ENCODE measurements around the gene SPDYE1. TPM values are rescaled to one million over a fixed set of nuclear protein-coding genes. Genes with fewer than 3 reads are reported as not detected.

Gene SPDYE1
- total RNA-seq, 2 experiments from 2014 or later, result 0.11 TPM; not detected in 1

DNA sequence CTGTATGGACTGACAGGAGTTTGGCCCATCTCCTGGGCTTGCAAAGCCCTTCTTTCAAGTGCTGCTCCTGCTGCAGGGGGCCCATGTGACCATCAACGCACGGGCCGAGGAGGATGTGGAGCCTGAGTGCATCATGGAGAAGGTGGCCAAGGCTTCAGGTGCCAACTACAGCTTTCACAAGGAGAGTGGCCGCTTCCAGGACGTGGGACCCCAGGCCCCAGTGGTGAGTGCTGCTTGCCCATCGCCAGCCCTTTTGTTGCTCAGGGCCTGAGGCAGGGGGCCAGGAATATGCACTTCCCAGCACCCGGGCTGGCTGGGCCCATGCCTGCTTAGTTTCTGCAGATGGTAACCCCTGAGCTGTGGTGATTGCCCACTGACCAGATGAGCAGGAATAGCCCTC, 59.0 kb downstream of the SPDYE1 start:
- H3K9me3 Mint-ChIP-seq, result no peaks in the 10 kb centered on the region
- H3K4me1 Mint-ChIP-seq, result peaks cover 6% of the 10 kb centered on the region
- DNase-seq, result peak; percentile 20
- H3K36me3 Mint-ChIP-seq, result peaks cover 24% of the 10 kb centered on the region
- POLR2A ChIA-PET, result interaction anchor here (1.6 kb wide), 1 partner anchor 11 kb away, joined by 3 read pairs; no protein-coding TSS in a partner anchor
- no peak overlapping the region for H3K4me3 Mint-ChIP-seq
- no peaks in the 10 kb centered on the region for H3K27me3 Mint-ChIP-seq
- H3K27ac Mint-ChIP-seq, result no peak overlapping the region
- ATAC-seq (ENCODE audit: low read depth), result no peak

DNA sequence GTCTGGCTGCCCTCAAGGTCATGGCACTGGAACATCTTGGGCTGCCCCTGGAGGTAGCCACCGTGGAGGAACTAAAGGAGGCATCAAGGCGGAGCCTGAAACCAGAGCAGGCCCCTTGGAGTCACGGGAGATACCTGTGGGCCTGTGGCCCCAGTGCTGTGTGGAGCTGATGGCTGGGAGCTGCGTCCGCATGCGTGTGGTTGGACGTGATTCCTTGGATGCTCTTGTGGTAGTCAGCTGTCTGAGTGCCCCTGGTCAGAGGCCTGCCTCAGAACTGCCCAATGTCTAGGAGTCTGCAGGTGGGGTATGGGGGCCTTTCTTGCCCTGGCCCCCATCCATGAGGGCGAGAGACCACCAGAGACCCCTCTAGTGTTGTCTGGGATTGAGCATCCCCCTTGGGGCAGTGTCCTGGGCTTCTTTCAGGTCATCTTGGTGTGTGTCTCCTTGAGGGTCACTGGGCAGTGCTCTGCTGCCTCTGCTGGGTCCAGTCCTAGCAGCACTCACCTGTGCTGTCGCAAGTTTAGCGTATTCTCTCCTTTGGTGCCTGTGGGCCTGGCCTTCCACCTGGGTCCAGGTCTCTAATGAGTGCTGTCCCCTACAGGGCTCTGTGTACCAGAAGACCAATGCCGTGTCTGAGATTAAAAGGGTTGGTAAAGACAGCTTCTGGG, 59.6 kb downstream of the SPDYE1 start:
- Mint-ChIP-seq H3K27ac (no peak overlapping the region), H3K27me3 (no peaks in the 10 kb centered on the region), H3K4me1 (peaks cover 3% of the 10 kb centered on the region), H3K36me3 (peaks cover 22% of the 10 kb centered on the region), H3K9me3 (no peaks in the 10 kb centered on the region), H3K4me3 (no peak overlapping the region)
- POLR2A ChIA-PET, result interaction anchor here (0.5 to 1.6 kb wide), 2 partner anchors 11 to 157 kb away, joined by 3 to 7 read pairs; no protein-coding TSS in a partner anchor
- ATAC-seq (ENCODE audit: low read depth) (no peak), DNase-seq (peak; percentile 17)

DNA sequence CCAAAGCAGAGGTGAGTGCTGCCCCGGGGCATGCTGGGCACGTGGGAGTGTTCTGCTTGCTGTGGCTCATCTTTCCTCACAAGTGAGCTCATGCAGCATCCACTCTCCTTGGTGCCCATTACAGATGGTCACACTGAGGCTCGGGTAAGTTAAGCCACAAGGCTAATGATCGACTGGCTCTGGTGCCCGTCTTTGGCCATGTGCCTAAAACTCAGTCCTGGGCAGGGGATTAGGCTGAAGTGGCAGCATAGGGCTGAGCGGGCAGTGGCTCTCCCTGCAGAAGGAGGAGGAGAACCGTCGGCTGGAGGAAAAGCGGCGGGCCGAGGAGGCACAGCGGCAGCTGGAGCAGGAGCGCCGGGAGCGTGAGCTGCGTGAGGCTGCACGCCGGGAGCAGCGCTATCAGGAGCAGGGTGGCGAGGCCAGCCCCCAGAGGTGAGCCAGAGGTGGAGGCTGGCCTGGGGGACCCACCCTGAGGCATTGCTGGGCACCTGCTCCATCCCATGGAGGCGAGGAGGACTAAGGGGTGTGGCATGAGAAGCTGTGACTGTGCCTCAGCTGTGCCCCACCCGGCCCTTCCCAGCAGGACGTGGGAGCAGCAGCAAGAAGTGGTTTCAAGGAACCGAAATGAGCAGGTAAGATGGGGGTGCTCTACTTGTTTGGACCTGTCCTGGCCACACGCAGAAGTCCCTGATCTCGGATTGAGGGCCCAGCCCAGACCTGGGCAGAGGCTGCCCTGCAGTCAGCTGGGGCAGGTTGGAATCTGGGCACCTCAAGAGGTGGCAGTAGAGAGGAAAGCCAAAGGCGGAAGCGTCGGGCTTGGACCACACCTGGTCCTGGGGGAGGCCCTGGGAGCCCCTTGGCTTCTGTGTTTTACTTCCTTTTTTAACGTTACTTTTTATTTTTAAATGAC, 60.4 kb downstream of the SPDYE1 start:
- no peaks in the 10 kb centered on the region for H3K9me3 Mint-ChIP-seq
- DNase-seq, result peak; percentile 28
- no peak for ATAC-seq (ENCODE audit: low read depth)
- peaks cover 21% of the 10 kb centered on the region for H3K36me3 Mint-ChIP-seq
- H3K27ac Mint-ChIP-seq, result peak overlapping the region; percentile 20
- POLR2A ChIA-PET, result interaction anchor here (0.5 to 1.6 kb wide), 5 partner anchors 8 to 156 kb away, joined by 3 to 7 read pairs (median 3); no protein-coding TSS in a partner anchor
- peaks cover 3% of the 10 kb centered on the region for H3K4me1 Mint-ChIP-seq
- H3K27me3 Mint-ChIP-seq, result no peaks in the 10 kb centered on the region
- H3K4me3 Mint-ChIP-seq, result no peak overlapping the region

DNA sequence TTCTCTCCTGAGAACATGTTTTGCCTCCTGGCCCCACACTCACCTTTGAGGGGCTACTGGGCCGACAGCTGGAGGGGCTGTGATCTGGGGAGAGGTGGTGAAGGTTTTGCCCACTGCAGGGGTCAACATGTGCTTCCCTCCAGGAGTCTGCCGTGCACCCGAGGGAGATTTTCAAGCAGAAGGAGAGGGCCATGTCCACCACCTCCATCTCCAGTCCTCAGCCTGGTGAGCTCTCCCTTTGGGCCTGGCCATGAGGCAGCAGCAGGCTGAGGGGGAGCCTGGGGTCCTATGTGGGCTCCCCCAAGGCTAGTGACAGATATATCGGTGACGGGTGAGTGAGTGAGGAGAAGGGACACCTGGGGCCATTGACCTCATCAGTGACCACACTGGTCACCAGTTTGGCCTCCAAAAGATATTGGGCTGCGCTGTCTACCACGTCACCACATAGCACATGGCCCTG, 61.1 kb downstream of the SPDYE1 start:
- H3K36me3 Mint-ChIP-seq, result peaks cover 21% of the 10 kb centered on the region
- H3K27ac Mint-ChIP-seq, result peak overlapping the region; percentile 51
- no peaks in the 10 kb centered on the region for H3K9me3 Mint-ChIP-seq
- no peaks in the 10 kb centered on the region for H3K27me3 Mint-ChIP-seq
- POLR2A ChIA-PET, result interaction anchor here (0.9 to 1.2 kb wide), 3 partner anchors 9 to 13 kb away, joined by 3 to 4 read pairs (median 3); no protein-coding TSS in a partner anchor
- H3K4me3 Mint-ChIP-seq, result no peak overlapping the region
- peaks cover 3% of the 10 kb centered on the region for H3K4me1 Mint-ChIP-seq
- peak; percentile 25 for DNase-seq
- no peak for ATAC-seq (ENCODE audit: low read depth)

DNA sequence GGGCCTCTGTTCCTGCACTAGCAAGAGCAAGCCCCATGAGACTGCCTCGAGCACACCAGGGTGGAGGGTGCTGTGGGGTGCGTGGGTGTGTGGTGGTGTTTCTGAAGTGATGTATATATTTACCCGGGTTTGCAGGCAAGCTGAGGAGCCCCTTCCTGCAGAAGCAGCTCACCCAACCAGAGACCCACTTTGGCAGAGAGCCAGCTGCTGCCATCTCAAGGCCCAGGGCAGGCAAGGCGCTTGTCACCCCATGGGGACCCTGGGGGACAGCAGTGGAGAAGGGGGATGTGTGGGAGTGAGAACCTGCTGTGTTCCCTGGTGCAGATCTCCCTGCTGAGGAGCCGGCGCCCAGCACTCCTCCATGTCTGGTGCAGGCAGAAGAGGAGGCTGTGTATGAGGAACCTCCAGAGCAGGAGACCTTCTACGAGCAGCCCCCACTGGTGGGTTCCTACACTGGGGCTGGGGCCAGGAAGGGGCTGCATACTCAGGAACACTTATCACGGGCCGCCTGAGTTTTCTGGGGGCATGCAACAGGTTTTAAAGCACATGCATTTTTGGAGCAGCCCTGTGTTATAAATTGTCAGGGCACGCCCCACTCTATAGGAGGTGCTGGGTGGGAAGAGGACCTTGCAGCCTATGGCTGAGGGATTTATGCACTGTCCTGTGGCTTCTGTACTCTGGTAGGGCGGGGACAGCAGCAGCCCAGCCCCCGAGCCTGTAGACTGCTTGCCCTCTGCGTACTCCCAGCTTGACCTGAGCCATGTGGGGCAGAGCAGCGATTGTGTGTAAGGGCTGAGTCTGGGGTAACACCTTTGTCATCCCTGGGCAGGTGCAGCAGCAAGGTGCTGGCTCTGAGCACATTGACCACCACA, 61.8 kb downstream of the SPDYE1 start:
- peak; percentile 6 for DNase-seq
- Mint-ChIP-seq H3K36me3 (peaks cover 21% of the 10 kb centered on the region), H3K27me3 (no peaks in the 10 kb centered on the region), H3K9me3 (no peaks in the 10 kb centered on the region), H3K4me1 (peaks cover 3% of the 10 kb centered on the region), H3K27ac (no peak overlapping the region), H3K4me3 (no peak overlapping the region)
- POLR2A ChIA-PET, result interaction anchor here (1.0 to 1.2 kb wide), 2 partner anchors 9 kb away, joined by 3 to 4 read pairs; no protein-coding TSS in a partner anchor
- no peak for ATAC-seq (ENCODE audit: low read depth)

Small RNA genes lying within 50 kb of the gene (microRNA-seq; reads per million reads assigned to microRNA genes)
- gene MIR6837, result not detected

Other genes starting within 250 kb of the SPDYE1 start
- gene BLVRA, start 239.2 kb upstream of the SPDYE1 start, total RNA-seq, result 10 to 100 TPM; 27.3 to 29.6 TPM
- 10 to 100 TPM; 72.7 to 75.7 TPM for gene MRPS24, start 128.4 kb upstream of the SPDYE1 start, total RNA-seq
- gene URGCP, start 91.3 kb upstream of the SPDYE1 start, total RNA-seq, result 10 to 100 TPM; 26.5 to 26.9 TPM
- gene UBE2D4, start 71.5 kb upstream of the SPDYE1 start, total RNA-seq, result 1 to 10 TPM; 6.2 to 7.5 TPM
- gene DBNL, start 46.8 kb downstream of the SPDYE1 start, total RNA-seq, result 100 to 1,000 TPM; 152 to 157 TPM
- 1 to 10 TPM in 1 of 2 experiments, under 1 TPM in 1; 0.74 to 2.1 TPM for gene PGAM2, start 67.7 kb downstream of the SPDYE1 start, total RNA-seq
- 10 to 100 TPM; 51.0 to 54.5 TPM for gene POLM, start 84.6 kb downstream of the SPDYE1 start, total RNA-seq
- 10 to 100 TPM; 21.5 to 22.0 TPM for gene AEBP1, start 106.4 kb downstream of the SPDYE1 start, total RNA-seq
- 10 to 100 TPM; 99.3 to 99.4 TPM for gene POLD2, start 125.7 kb downstream of the SPDYE1 start, total RNA-seq
- not detected for gene MYL7, start 143.4 kb downstream of the SPDYE1 start, total RNA-seq
- under 1 TPM; 0.23 to 0.30 TPM for gene GCK, start 191.5 kb downstream of the SPDYE1 start, total RNA-seq
- 10 to 100 TPM; 58.9 to 62.4 TPM for gene YKT6, start 203.1 kb downstream of the SPDYE1 start, total RNA-seq

Measured in activated naive CD8-positive, alpha-beta T cell treated with anti-CD3 and anti-CD28 coated beads, Interleukin-2, amount 10 ng/mL, durations not matched to agents 7 days and 5 days (primary cell).